Stimulated activated CD8-positive, alpha-beta memory T cell treated with anti-CD3 and anti-CD28 coated beads, Interleukin-12 subunit alpha, Interleukin-12 subunit beta, amount 100 ng/mL, for 24 hours (primary cell): ENCODE data around the gene RBKS.
"Not testable (repeated sequence)": the region's sequence is repeated elsewhere in the genome, so short reads cannot be mapped to it uniquely, and the experiment has no call there.

Experiments used
- DNase-seq: peaks from one replicate; pipeline ENCODE4 v3.0.0-alpha.2; 2020; ENCODE audit errors: extremely low read depth

The RBKS gene

GRCh38 chr2:27798948-27799645 is 91.1 kb downstream of the RBKS start:
- no peak for DNase-seq

- no peak for DNase-seq
These were observed 91.7 kb downstream of the RBKS start for GRCh38 chr2:27798486-27798885.

- DNase-seq = no peak
These were observed 92.3 kb downstream of the RBKS start for GRCh38 chr2:27797841-27798240.

- DNase-seq = no peak
These were observed 93.1 kb downstream of the RBKS start for GRCh38 chr2:27796791-27797765.

- no peak for DNase-seq
These were observed 94.3 kb downstream of the RBKS start for GRCh38 chr2:27795868-27796277.

- DNase-seq = no peak
These were observed 94.9 kb downstream of the RBKS start for GRCh38 chr2:27795093-27795834.

GRCh38 chr2:27792759-27793158 is 97.4 kb downstream of the RBKS start:
- no peak for DNase-seq

- no peak for DNase-seq
These were observed 99.4 kb downstream of the RBKS start for GRCh38 chr2:27790796-27791195.

- no peak for DNase-seq
These were observed 107.5 kb downstream of the RBKS start for GRCh38 chr2:27782701-27783100.

- no peak for DNase-seq
These were observed 108.7 kb downstream of the RBKS start for GRCh38 chr2:27781496-27781895.

- DNase-seq = no peak
These were observed 110.7 kb downstream of the RBKS start for GRCh38 chr2:27779417-27780055.

- DNase-seq = no peak
These were observed 113.5 kb downstream of the RBKS start for GRCh38 chr2:27776696-27777095.

- no peak for DNase-seq
These were observed 114.1 kb downstream of the RBKS start for GRCh38 chr2:27776097-27776496.

- DNase-seq = no peak
These were observed 116.2 kb downstream of the RBKS start for GRCh38 chr2:27773959-27774358.

GRCh38 chr2:27772804-27773203 is 117.4 kb downstream of the RBKS start:
- DNase-seq = no peak

- peak; percentile 88 for DNase-seq
These were observed 118.4 kb downstream of the RBKS start, which contains the start of gene MRPL33 for GRCh38 chr2:27771548-27772335. MRPL33 (plus strand) TSS chr2:27771719; CDS start chr2:27771778, 59 bp downstream.

- no peak for DNase-seq
These were observed 119.0 kb downstream of the RBKS start for GRCh38 chr2:27771202-27771547.

GRCh38 chr2:27766287-27766661 is 123.9 kb downstream of the RBKS start:
- DNase-seq = no peak

GRCh38 chr2:27765621-27766286 is 124.4 kb downstream of the RBKS start:
- no peak for DNase-seq

- not testable (repeated sequence) for DNase-seq
These were observed 125.7 kb downstream of the RBKS start for GRCh38 chr2:27764526-27764925.
